Chondrocyte (in vitro differentiated cells): ENCODE measurements around the gene SCYL3. TPM values are rescaled to one million over a fixed set of nuclear protein-coding genes. Genes with fewer than 3 reads are reported as not detected.

Source experiments
- DNase-seq: peaks from one replicate; pipeline ENCODE4 v3.0.0; 2021; ENCODE audit warnings: mixed read lengths, low spot score
- H3K27ac Mint-ChIP-seq: one replicate; pipeline ENCODE4 v1.8.0; 2021; ENCODE audit warnings: mild to moderate bottlenecking, moderate library complexity, mixed read lengths; ENCODE audit not compliant: unreplicated experiment
- H3K27me3 Mint-ChIP-seq: 2 replicates; pipeline ENCODE4 v1.8.0; 2021; ENCODE audit warnings: low read depth, mixed read lengths
- H3K36me3 Mint-ChIP-seq: 2 replicates; pipeline ENCODE4 v1.8.0; 2021; ENCODE audit warnings: low read depth, mixed read lengths
- H3K4me1 Mint-ChIP-seq: 2 replicates; pipeline ENCODE4 v1.8.0; 2021; ENCODE audit warnings: low read depth, mild to moderate bottlenecking, mixed read lengths
- H3K4me3 Mint-ChIP-seq: one replicate; pipeline ENCODE4 v1.8.0; 2021; ENCODE audit warnings: mild to moderate bottlenecking, moderate library complexity, mixed read lengths; ENCODE audit not compliant: unreplicated experiment
- H3K9me3 Mint-ChIP-seq: 2 replicates; pipeline ENCODE4 v1.8.0; 2021; ENCODE audit warnings: low read depth, mixed read lengths
- CTCF ChIP-seq: fragments of 200-600 bp; sonication (generic); IDR thresholded peaks from 2 replicates; pipeline ENCODE4 v1.5.0; 2021; ENCODE audit warnings: antibody characterized with exemption, mild to moderate bottlenecking, moderate library complexity
- total RNA-seq: library from RNA; stranded (reverse); gene quantifications from 3 replicates; pipeline ENCODE4 v1.2.1, GENCODE V29; 2021

The SCYL3 gene
- total RNA-seq, 1 donor from 2014 or later: 6.3 TPM

GRCh38 chr1:169838942-169839341, 54.8 kb downstream of the SCYL3 start:
- H3K27me3 Mint-ChIP-seq: no peaks in the 10 kb centered on the region
- peaks cover 6% of the 10 kb centered on the region for H3K4me1 Mint-ChIP-seq
- H3K9me3 Mint-ChIP-seq: peaks cover 27% of the 10 kb centered on the region
- no peak overlapping the region for H3K27ac Mint-ChIP-seq
- no peak for TF ChIP-seq CTCF
- H3K36me3 Mint-ChIP-seq: peaks cover 36% of the 10 kb centered on the region
- H3K4me3 Mint-ChIP-seq: no peak overlapping the region
- DNase-seq: no peak

GRCh38 chr1:169836198-169836597, 57.5 kb downstream of the SCYL3 start:
- Mint-ChIP-seq H3K27ac (no peak overlapping the region), H3K4me3 (no peak overlapping the region), H3K9me3 (peaks cover 23% of the 10 kb centered on the region), H3K36me3 (peaks cover 30% of the 10 kb centered on the region), H3K27me3 (no peaks in the 10 kb centered on the region), H3K4me1 (peaks cover 6% of the 10 kb centered on the region)
- no peak for DNase-seq
- TF ChIP-seq CTCF: no peak

GRCh38 chr1:169835647-169836046, 58.0 kb downstream of the SCYL3 start:
- Mint-ChIP-seq H3K36me3 (peaks cover 28% of the 10 kb centered on the region), H3K4me3 (no peak overlapping the region), H3K4me1 (peaks cover 6% of the 10 kb centered on the region), H3K27ac (no peak overlapping the region), H3K27me3 (no peaks in the 10 kb centered on the region), H3K9me3 (peaks cover 17% of the 10 kb centered on the region)
- TF ChIP-seq CTCF: no peak
- no peak for DNase-seq

- H3K4me3 Mint-ChIP-seq: no peak overlapping the region
- peaks cover 26% of the 10 kb centered on the region for H3K36me3 Mint-ChIP-seq
- H3K27ac Mint-ChIP-seq: no peak overlapping the region
- peaks cover 13% of the 10 kb centered on the region for H3K9me3 Mint-ChIP-seq
- peaks cover 6% of the 10 kb centered on the region for H3K4me1 Mint-ChIP-seq
- no peak for TF ChIP-seq CTCF
- H3K27me3 Mint-ChIP-seq: no peaks in the 10 kb centered on the region
- DNase-seq: no peak
These were observed 58.8 kb downstream of the SCYL3 start for GRCh38 chr1:169834869-169835268.

GRCh38 chr1:169833179-169833901, 60.4 kb downstream of the SCYL3 start:
- Mint-ChIP-seq H3K4me3 (no peak overlapping the region), H3K9me3 (no peaks in the 10 kb centered on the region), H3K27ac (no peak overlapping the region), H3K36me3 (peaks cover 14% of the 10 kb centered on the region), H3K27me3 (no peaks in the 10 kb centered on the region), H3K4me1 (peaks cover 6% of the 10 kb centered on the region)
- no peak for TF ChIP-seq CTCF
- DNase-seq: no peak
